ENCODE measurements around the gene ELMO1. TPM values are rescaled to one million over a fixed set of nuclear protein-coding genes. Genes with fewer than 3 reads are reported as not detected.

The ELMO1 gene
- total and polyA plus RNA-seq, 2 experiments from 2014 or later, result 9.6 to 10.8 TPM

DNA sequence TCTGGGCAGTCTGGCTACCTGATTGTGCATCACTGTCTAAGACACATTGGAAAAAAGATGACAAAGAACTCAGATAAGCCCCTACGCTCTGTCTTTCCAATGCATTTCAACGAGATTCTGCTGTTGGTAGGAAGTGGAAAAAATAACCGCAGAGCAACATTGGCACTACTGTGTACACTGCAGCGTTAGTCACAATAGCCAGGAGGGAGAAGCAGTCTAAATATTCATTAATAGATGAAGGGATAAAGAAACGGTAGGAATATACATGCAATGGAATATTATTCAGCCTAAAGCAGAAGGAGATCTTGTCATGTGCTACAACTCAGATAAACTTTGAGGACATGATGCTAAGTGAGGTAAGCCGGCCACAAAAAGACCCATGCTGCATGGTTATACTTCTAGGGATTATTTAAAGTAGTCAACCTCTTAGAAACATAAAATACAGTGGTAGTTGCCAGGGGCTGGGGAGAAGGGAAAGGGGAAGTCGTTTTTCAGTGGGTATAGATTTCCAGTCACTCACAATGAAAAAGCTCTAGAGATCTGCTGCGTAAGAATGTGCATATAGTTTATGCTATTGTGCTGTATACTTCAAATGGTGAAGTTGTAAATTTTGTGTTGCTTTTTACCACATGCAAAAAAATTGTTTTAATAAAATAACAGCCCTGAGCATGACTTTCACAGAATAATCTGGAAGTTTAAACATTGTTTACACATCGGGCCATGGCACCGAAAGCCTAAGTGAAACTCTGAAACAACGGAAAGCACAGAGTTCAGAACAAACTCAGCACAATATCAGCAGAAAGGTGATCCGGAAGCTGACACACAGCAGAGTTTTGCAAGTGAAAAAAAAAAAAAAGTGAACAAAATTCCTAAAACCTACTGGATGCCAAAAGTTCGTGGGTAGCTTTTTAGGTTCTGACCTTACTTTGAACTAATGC is 40.1 kb downstream of the ELMO1 start:
- peaks cover 23% of the 10 kb centered on the region for H3K4me1 ChIP-seq (ENCODE audit: low read depth)
- H3K4me3 ChIP-seq, result no peak overlapping the region
- TF ChIP-seq, protein P1, sequence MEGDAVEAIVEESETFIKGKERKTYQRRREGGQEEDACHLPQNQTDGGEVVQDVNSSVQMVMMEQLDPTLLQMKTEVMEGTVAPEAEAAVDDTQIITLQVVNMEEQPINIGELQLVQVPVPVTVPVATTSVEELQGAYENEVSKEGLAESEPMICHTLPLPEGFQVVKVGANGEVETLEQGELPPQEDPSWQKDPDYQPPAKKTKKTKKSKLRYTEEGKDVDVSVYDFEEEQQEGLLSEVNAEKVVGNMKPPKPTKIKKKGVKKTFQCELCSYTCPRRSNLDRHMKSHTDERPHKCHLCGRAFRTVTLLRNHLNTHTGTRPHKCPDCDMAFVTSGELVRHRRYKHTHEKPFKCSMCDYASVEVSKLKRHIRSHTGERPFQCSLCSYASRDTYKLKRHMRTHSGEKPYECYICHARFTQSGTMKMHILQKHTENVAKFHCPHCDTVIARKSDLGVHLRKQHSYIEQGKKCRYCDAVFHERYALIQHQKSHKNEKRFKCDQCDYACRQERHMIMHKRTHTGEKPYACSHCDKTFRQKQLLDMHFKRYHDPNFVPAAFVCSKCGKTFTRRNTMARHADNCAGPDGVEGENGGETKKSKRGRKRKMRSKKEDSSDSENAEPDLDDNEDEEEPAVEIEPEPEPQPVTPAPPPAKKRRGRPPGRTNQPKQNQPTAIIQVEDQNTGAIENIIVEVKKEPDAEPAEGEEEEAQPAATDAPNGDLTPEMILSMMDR (IDR thresholded peaks at IDR 0.05; ENCODE audit: low read depth, low read length), result no peak
- no peaks in the 10 kb centered on the region for H3K9me3 ChIP-seq (ENCODE audit: low read depth)
- no peak for DNase-seq (ENCODE audit: low read depth in 1 of 2, low spot score in 1 of 2)
- no peaks in the 10 kb centered on the region for H3K36me3 ChIP-seq
- H3K27ac ChIP-seq, result peak overlapping the region; percentile 65
- H3K27me3 ChIP-seq, result no peaks in the 10 kb centered on the region

DNA sequence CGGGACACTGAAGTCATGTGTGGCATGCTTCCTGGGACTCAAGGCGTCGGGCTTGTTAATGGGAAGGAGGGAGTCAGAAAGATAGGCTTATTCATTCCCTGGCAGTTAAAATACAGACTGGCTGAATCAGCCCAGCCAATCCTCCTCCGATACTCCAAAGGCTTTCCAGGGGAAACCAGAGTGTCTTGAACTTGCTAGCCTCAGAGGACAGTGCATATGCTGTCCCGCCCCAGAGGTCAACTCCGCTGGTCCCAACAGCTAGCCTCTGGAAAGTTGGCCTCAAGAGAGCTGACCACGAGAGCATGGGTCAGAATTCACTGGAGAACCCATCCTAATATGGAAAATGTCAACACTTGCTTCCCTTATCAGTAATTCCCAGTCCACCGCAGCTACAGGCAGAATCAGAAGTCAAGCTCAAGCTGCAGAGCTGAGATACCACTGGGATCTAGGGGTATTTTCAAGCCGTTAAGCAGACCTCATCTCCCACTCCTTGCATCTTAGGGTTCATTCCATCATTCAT is 43.0 kb downstream of the ELMO1 start:
- Histone ChIP-seq H3K27me3 (no peaks in the 10 kb centered on the region), H3K36me3 (no peaks in the 10 kb centered on the region), H3K27ac (peak overlapping the region; percentile 94), H3K9me3 (ENCODE audit: low read depth) (no peaks in the 10 kb centered on the region), H3K4me3 (no peak overlapping the region), H3K4me1 (ENCODE audit: low read depth) (peaks cover 23% of the 10 kb centered on the region)
- TF ChIP-seq, protein P1 (IDR thresholded peaks at IDR 0.05; ENCODE audit: low read depth, low read length), result no peak
- peak; percentile 34 to 78 for DNase-seq (ENCODE audit: low read depth in 1 of 2, low spot score in 1 of 2)

DNA sequence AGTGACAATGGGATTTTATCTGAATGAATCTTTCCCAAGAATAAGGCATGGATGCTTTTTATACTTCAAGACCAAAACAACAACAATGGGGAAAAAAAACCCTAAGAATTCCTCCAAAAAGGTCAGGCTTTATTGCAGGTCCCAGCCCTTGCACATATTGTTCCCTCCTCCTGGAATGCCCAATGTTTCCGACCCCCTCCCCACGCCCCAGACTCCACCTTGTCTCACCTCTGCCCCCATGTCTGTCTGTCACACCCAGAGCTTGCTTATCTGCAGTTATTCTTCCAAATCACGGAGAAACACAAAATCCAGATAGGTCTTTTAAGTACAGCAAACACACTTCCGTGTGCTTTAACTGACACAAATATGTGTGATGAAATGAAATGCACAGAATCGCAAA is 43.5 kb downstream of the ELMO1 start:
- H3K9me3 ChIP-seq (ENCODE audit: low read depth), result no peaks in the 10 kb centered on the region
- peak overlapping the region; percentile 94 for H3K27ac ChIP-seq
- no peaks in the 10 kb centered on the region for H3K27me3 ChIP-seq
- no peak overlapping the region for H3K4me3 ChIP-seq
- H3K4me1 ChIP-seq (ENCODE audit: low read depth), result peaks cover 23% of the 10 kb centered on the region
- TF ChIP-seq, protein P1 (IDR thresholded peaks at IDR 0.05; ENCODE audit: low read depth, low read length), result no peak
- H3K36me3 ChIP-seq, result no peaks in the 10 kb centered on the region
- DNase-seq (ENCODE audit: low read depth in 1 of 2, low spot score in 1 of 2), result no peak

DNA sequence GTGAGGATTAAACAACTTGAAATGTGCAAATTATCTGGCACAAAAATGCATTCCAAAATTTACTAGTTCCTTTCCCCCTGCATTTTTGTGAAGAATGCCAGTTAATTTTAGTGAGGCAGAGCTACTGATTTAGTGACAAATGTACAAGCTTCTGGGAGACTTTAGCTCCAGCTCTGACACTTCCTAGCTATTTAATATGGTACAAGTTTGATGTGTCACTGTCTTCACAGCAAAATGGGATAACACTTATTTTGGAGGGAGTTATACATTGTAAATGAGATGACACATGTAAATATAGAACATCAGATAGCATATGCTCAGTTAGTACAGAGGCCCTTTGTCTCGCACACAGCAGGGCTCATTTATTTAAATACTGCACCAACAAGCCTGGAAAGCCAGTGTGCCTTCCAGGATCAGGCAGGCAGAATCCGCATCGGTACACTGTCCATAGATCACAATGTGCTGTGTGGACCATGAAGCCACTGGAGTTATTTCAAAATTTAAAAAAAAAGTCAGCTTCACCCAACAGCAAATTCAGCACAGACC is 48.7 kb downstream of the ELMO1 start:
- no peaks in the 10 kb centered on the region for H3K9me3 ChIP-seq (ENCODE audit: low read depth)

DNA sequence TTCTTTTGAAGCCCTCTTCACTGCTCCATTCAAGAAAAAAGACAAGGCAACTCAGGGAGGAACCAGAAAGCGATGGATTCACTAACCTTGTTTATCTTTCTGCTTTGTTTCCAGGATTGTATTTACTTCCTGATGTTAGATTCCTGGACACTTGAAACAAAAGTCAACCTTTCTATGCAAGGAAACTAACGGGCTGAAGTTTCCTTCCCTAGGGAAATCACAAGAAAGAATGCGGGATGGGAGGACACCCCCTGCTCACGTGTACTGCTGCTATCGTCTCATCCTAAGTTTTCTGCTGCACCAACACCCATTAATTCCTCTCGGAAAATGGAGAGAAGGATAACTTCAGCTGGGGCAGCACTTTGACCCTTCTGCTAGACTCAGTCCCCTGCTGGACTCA is 50.3 kb downstream of the ELMO1 start:
- Histone ChIP-seq H3K27me3 (no peaks in the 10 kb centered on the region), H3K27ac (no peak overlapping the region), H3K36me3 (no peaks in the 10 kb centered on the region), H3K4me3 (no peak overlapping the region), H3K4me1 (ENCODE audit: low read depth) (peaks cover 10% of the 10 kb centered on the region), H3K9me3 (ENCODE audit: low read depth) (no peaks in the 10 kb centered on the region)
- DNase-seq (ENCODE audit: low read depth in 1 of 2, low spot score in 1 of 2), result no peak
- TF ChIP-seq, protein P1 (IDR thresholded peaks at IDR 0.05; ENCODE audit: low read depth, low read length), result no peak

More for the DNA sequence above, 48.7 kb downstream of the ELMO1 start:
- Histone ChIP-seq H3K4me3 (no peak overlapping the region), H3K36me3 (no peaks in the 10 kb centered on the region), H3K27ac (no peak overlapping the region), H3K4me1 (ENCODE audit: low read depth) (peaks cover 3% of the 10 kb centered on the region), H3K27me3 (no peaks in the 10 kb centered on the region)
- no peak for DNase-seq (ENCODE audit: low read depth in 1 of 2, low spot score in 1 of 2)
- TF ChIP-seq, protein P1 (IDR thresholded peaks at IDR 0.05; ENCODE audit: low read depth, low read length), result no peak
